HepG2 (cell line): ENCODE results near the gene NECAB2. TPM values are rescaled to one million over a fixed set of nuclear protein-coding genes. Genes with fewer than 3 reads are reported as not detected.
A peak's percentile ranks its signal among the peaks of the same experiment; 100 is the strongest.

Experiments used
- AKAP8 ChIP-seq: sonication (generic); formaldehyde crosslinking; IDR thresholded peaks from 2 replicates; pipeline ENCODE4 v1.5.1; 2020; ENCODE audit warnings: mild to moderate bottlenecking, missing genetic modification reagents
- ATRX ChIP-seq: sonication (generic); formaldehyde crosslinking; IDR thresholded peaks from 2 replicates; pipeline ENCODE4 v1.4.0; 2020; ENCODE audit warnings: missing genetic modification reagents, borderline replicate concordance
- ELF3 ChIP-seq: IDR thresholded peaks from 2 replicates; pipeline ENCODE4 v1.6.1; 2016; ENCODE audit warnings: missing genetic modification reagents, missing compliant biosample characterization
- EP300 ChIP-seq, 3 experiments: sonication (generic) in 1 of 3; formaldehyde crosslinking in 1 of 3; IDR thresholded peaks; 2 replicates each; pipeline versions ENCODE4 v1.5.1 to v1.6.1; 2011 to 2020; ENCODE audit warnings: low read depth in 2 of 3, low read length in 2 of 3, borderline replicate concordance in 1 of 3, improper control_type of control experiment in 1 of 3, mild to moderate bottlenecking in 1 of 3, missing genetic modification reagents in 1 of 3, moderate library complexity in 1 of 3
- ERF ChIP-seq: IDR thresholded peaks from 2 replicates; pipeline ENCODE4 v1.6.1; 2018; ENCODE audit warnings: missing biosample characterization, missing genetic modification reagents
- FOXA1 ChIP-seq, 2 experiments: fragments of 450-650 bp in 1 of 2; sonication (generic) in 1 of 2; formaldehyde crosslinking in 1 of 2; IDR thresholded peaks; 2 replicates each; pipeline versions ENCODE4 v1.4.0 to v1.6.1; 2016 to 2020; ENCODE audit warnings: missing genetic modification reagents in 1 of 2
- FOXA3 ChIP-seq: IDR thresholded peaks from 2 replicates; pipeline ENCODE4 v1.6.1; 2016; ENCODE audit warnings: missing genetic modification reagents, missing compliant biosample characterization
- FOXO1 ChIP-seq: sonication (generic); formaldehyde crosslinking; IDR thresholded peaks from 2 replicates; pipeline ENCODE4 v1.4.0; 2020; ENCODE audit warnings: missing genetic modification reagents
- GATAD2A ChIP-seq: IDR thresholded peaks from 2 replicates; pipeline ENCODE4 v1.6.1; 2016
- HDAC1 ChIP-seq: sonication (generic); formaldehyde crosslinking; IDR thresholded peaks from 2 replicates; pipeline ENCODE4 v1.5.1; 2020; ENCODE audit warnings: mild to moderate bottlenecking, missing genetic modification reagents
- HMG20A ChIP-seq: IDR thresholded peaks from 2 replicates; pipeline ENCODE4 v1.6.1; 2016; ENCODE audit warnings: borderline replicate concordance
- KAT7 ChIP-seq: IDR thresholded peaks from 2 replicates; pipeline ENCODE4 v1.6.1; 2018; ENCODE audit warnings: borderline replicate concordance, missing compliant biosample characterization
- MATR3 ChIP-seq: sonication (generic); formaldehyde crosslinking; IDR thresholded peaks from 2 replicates; pipeline ENCODE4 v1.4.0; 2020; ENCODE audit warnings: missing genetic modification reagents
- RELA ChIP-seq: sonication (generic); formaldehyde crosslinking; IDR thresholded peaks from 2 replicates; pipeline ENCODE4 v1.4.0; 2020; ENCODE audit warnings: missing genetic modification reagents
- RXRB ChIP-seq: IDR thresholded peaks from 2 replicates; pipeline ENCODE4 v1.6.1; 2016; ENCODE audit warnings: borderline replicate concordance, missing genetic modification reagents, missing compliant biosample characterization
- TARDBP ChIP-seq: sonication (generic); formaldehyde crosslinking; IDR thresholded peaks from 2 replicates; pipeline ENCODE4 v1.8.0; 2022; ENCODE audit warnings: mild to moderate bottlenecking, missing genetic modification reagents
- TCF7 ChIP-seq: sonication (generic); IDR thresholded peaks from 2 replicates; pipeline ENCODE4 v1.6.1; 2016; ENCODE audit warnings: antibody characterized with exemption, low read depth
- ZFP82 ChIP-seq: sonication (generic); formaldehyde crosslinking; IDR thresholded peaks from 2 replicates; pipeline ENCODE4 v1.5.1; 2020; ENCODE audit warnings: mild to moderate bottlenecking, missing genetic modification reagents, borderline replicate concordance
- ZFX ChIP-seq: sonication (generic); formaldehyde crosslinking; IDR thresholded peaks from 2 replicates; pipeline ENCODE4 v1.4.0; 2020; ENCODE audit warnings: mild to moderate bottlenecking, low read depth, missing genetic modification reagents, moderate library complexity
- ZNF142 ChIP-seq: sonication (generic); formaldehyde crosslinking; IDR thresholded peaks from 2 replicates; pipeline ENCODE4 v1.4.0; 2020; ENCODE audit warnings: missing genetic modification reagents
- ZNF501 ChIP-seq: sonication (generic); formaldehyde crosslinking; IDR thresholded peaks from 2 replicates; pipeline ENCODE4 v1.5.1; 2020; ENCODE audit warnings: mild to moderate bottlenecking, moderate library complexity, missing genetic modification reagents
- ZNF816 ChIP-seq: sonication (generic); formaldehyde crosslinking; IDR thresholded peaks from 2 replicates; pipeline ENCODE4 v1.8.0; 2022; ENCODE audit warnings: missing genetic modification reagents, mild to moderate bottlenecking, borderline replicate concordance
- polyA plus RNA-seq, 8 experiments: library from polyadenylated mRNA; depleted of rRNA in 3 of 8; stranded (reverse) in 7 of 8; unstranded in 1 of 8; fragments of >200 nt; fragmentation: Illumina TruSeq in 4 of 8; extraction: Trizol in 4 of 8; gene quantifications; 2 replicates each; pipeline versions ENCODE4 v1.2.1 to v1.2.3, GENCODE V29; 2011 to 2016; ENCODE audit warnings: low read depth in 4 of 8, missing spikeins in 1 of 8, mixed read lengths in 1 of 8; ENCODE audit not compliant: insufficient read depth in 1 of 8
- total RNA-seq, 5 experiments: library from RNA; depleted of rRNA; stranded (reverse); fragments of >200 nt; fragmentation: Illumina TruSeq; extraction: Trizol; gene quantifications; 2 replicates each; pipeline ENCODE4 v1.2.3, GENCODE V29; 2016; ENCODE audit warnings: low read depth in 1 of 5
- TF ChIP-seq, protein P1 (sequence below): sonication (generic); formaldehyde crosslinking; conservative IDR thresholded peaks from 2 replicates; pipeline ENCODE4 v1.8.0; 2022; ENCODE audit warnings: mild to moderate bottlenecking, moderate library complexity, missing genetic modification reagents
- TF ChIP-seq, protein P2 (sequence below): IDR thresholded peaks from 2 replicates; pipeline ENCODE4 v1.6.1; 2012; ENCODE audit warnings: inconsistent platforms

The NECAB2 gene
- total and polyA plus RNA-seq, 2 of the 13 experiments (the other 11 are each of a cell fraction or from before 2014, with no cell fraction given): 0.21 to 0.49 TPM

DNA sequence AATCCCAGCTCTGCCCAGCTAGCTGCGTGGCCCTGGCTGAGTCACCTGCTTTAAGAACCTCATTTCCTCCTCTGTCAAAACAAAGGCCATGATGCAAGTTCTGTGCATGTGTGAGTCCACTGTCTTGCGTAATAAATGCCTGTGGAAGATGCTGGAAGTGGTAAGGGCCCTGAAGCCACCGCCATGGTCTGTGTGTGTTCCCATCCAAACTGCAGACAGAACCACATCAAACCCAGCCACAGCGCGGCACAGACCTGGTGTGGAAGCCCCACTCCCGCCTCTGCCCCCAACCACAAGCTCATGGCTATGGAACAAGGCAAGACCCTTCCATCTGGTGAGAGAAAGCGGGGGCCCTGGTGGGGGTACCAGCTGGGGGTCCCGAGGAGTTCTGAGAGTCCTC, 26.0 kb downstream of the NECAB2 start (continued):
- TF ChIP-seq ZNF142 (CRISPR knock-in tag) (no peak), RXRB (CRISPR knock-in tag) (peak; percentile 33; the same call in 1 of the 2 replicates), FOXA1 (IDR thresholded peaks at IDR 0.05) (no peak), FOXA1 (CRISPR knock-in tag; IDR thresholded peaks at IDR 0.05) (no peak), TCF7 (no peak), TARDBP (no peak), HMG20A (CRISPR knock-in tag) (peak; percentile 57; the same call in 1 of the 2 replicates), FOXO1 (peak; percentile 52), EP300 (IDR thresholded peaks at IDR 0.05; ENCODE audit: low read depth in 2 of 2, low read length in 2 of 2) (peak in 1 of 2 experiments; percentile 52; a peak in 2 of 4 replicates), EP300 (CRISPR knock-in tag; IDR thresholded peaks at IDR 0.05; ENCODE audit: borderline replicate concordance) (no peak), ZFP82 (CRISPR knock-in tag) (no peak), RELA (no peak), ZNF816 (CRISPR knock-in tag) (no peak), ZNF501 (CRISPR knock-in tag) (no peak), ERF (CRISPR knock-in tag) (no peak), HDAC1 (CRISPR knock-in tag) (0 out of 2 replicates have a peak, but pooled peaks have one; percentile 19), AKAP8 (CRISPR knock-in tag) (no peak), ZFX (CRISPR knock-in tag) (no peak), KAT7 (CRISPR knock-in tag) (no peak), GATAD2A (CRISPR knock-in tag) (peak; percentile 89), ATRX (CRISPR knock-in tag) (no peak), FOXA3 (peak; percentile 56; the same call in 1 of the 2 replicates), ELF3 (peak; percentile 90), MATR3 (CRISPR knock-in tag) (no peak)
- TF ChIP-seq, protein P1, sequence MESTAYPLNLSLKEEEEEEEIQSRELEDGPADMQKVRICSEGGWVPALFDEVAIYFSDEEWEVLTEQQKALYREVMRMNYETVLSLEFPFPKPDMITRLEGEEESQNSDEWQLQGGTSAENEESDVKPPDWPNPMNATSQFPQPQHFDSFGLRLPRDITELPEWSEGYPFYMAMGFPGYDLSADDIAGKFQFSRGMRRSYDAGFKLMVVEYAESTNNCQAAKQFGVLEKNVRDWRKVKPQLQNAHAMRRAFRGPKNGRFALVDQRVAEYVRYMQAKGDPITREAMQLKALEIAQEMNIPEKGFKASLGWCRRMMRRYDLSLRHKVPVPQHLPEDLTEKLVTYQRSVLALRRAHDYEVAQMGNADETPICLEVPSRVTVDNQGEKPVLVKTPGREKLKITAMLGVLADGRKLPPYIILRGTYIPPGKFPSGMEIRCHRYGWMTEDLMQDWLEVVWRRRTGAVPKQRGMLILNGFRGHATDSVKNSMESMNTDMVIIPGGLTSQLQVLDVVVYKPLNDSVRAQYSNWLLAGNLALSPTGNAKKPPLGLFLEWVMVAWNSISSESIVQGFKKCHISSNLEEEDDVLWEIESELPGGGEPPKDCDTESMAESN (CRISPR knock-in tag): 0 out of 2 replicates have a peak, but pooled peaks have one; percentile 13
- TF ChIP-seq, protein P2, sequence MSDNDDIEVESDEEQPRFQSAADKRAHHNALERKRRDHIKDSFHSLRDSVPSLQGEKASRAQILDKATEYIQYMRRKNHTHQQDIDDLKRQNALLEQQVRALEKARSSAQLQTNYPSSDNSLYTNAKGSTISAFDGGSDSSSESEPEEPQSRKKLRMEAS: peak; percentile 51; the same call in 1 of the 2 replicates
